ENCODE results near the gene REXO2.

DNA sequence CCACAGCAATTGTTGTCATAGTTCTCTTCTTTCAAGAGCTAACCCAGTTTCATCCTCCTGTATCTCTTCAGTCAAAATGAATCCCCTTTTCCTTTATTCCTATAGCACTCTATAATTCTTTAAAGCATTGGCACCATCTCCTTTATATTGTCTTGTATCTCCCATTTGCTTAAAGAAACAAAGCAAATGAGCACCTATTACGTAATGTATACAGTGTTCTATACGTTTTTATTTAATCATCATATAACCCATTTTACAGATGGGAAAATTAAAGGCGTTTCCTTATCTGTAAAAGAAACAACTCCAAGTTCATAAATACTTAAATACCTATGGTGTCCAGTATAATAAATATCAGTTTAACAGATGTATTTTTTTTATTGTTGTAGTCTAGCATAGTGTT, 6.4 kb upstream of the REXO2 start:
- TF ChIP-seq, protein P1, sequence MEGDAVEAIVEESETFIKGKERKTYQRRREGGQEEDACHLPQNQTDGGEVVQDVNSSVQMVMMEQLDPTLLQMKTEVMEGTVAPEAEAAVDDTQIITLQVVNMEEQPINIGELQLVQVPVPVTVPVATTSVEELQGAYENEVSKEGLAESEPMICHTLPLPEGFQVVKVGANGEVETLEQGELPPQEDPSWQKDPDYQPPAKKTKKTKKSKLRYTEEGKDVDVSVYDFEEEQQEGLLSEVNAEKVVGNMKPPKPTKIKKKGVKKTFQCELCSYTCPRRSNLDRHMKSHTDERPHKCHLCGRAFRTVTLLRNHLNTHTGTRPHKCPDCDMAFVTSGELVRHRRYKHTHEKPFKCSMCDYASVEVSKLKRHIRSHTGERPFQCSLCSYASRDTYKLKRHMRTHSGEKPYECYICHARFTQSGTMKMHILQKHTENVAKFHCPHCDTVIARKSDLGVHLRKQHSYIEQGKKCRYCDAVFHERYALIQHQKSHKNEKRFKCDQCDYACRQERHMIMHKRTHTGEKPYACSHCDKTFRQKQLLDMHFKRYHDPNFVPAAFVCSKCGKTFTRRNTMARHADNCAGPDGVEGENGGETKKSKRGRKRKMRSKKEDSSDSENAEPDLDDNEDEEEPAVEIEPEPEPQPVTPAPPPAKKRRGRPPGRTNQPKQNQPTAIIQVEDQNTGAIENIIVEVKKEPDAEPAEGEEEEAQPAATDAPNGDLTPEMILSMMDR (IDR thresholded peaks at IDR 0.05 in 8 of 11, conservative IDR thresholded peaks at IDR 0.05 in 3 of 11): no peak
- TF ChIP-seq POLR2A (IDR thresholded peaks at IDR 0.05): no peak
- TF ChIP-seq POLR2AphosphoS5 (IDR thresholded peaks at IDR 0.05): no peak

All from spleen (tissue), 7 donors.